ENCODE data around the gene RAB12.

Gene RAB12

DNA sequence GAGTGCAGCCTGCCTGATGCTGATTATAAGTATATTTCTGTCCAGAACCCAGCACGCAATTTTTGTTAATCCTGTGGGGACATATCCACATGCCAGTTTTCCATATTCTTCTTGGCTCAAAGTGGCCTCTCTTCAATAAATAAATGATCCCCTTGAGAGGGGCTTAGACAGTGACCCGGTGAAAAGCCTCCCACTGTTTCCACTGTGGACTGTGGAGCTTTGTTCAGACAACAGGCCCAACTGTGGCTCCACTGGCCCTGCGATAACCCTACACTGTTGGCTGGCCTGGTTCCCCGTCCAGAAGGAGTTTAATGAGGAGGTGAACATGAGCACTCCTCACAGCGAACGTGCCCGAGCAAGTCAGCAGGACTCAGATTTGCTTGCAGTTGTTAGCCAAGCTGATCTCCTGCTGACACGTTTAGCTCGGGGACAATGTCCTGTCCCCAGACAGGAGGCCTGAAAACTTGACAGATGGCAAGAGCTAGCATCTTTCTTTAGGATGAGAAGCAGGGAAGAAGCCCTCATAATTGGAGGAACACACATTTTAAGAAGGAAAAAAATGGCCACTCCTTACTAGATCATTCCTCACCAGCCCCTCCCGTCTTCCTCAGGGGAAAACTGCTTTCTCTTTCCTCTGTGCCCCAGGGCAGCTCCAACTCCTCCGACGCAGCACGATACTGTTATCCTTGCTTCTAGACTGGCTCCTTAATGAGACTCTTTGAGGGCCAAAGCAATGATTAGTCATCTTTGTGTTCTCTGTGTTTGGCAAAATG, 76.1 kb downstream of the RAB12 start:
- DNase-seq (ENCODE audit: low read depth in 2 of 2), result no peak

DNA sequence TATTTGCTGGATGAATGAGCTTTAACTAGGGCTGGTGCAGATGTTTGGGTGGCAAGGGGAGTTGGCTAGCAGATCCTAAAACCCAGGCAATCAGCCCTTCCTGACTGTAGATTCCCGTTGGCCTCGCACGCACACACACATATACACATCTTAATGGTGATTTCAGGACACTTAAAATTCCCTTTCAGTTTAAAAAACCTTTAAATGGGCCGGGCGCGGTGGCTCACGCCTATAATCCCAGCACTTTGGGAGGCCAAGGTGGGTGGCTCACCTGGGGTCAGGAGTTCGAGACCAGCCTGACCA, 76.6 kb downstream of the RAB12 start:
- DNase-seq (ENCODE audit: low read depth in 2 of 2), result no peak

DNA sequence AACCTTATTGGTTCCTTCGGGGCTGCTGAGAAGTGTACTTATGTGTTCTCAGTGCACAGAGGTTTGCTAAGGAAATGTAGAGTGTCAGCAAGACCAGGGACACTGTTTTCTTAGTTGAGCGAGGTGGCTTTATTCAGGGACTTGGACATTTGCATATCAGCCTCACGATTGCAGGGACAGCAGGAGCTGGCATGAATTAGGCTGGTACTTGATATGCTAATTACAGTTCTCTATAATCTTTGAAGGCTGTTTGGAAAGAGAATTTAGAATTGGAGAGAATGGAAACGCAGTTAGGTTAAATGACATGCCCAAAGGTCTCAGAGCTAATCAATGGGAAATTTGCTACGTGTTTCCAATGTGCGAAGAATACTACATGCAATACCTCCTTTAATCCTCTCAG, 77.4 kb downstream of the RAB12 start:
- DNase-seq (ENCODE audit: low read depth in 2 of 2), result no peak

DNA sequence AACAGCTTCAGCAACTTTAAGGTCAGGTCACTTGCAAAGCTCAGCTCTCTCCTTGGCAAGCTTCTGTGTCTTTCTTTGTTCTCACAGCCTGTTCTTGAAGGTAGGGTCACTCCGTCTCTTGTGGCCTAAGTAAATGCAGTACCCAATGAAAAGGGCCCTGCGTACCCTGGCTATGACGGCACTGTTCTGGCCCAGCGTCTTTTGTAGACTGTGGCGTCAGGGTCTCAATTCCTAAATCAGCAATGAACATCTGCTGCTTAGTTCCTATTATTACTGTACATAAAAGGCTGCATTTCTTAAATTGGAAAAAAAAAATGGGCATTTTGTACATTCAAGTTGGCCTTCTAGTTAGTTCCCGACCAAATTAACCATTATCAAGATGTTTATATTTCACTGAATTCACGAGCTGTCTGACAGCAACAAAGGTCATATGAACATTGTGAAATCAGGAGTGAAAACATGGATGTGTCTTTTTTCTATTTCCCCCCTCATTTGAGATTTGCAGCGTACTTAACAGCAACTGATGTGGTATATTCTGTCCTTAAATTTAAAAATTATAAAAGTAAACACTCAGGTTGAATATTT, 79.1 kb downstream of the RAB12 start:
- no peak for DNase-seq (ENCODE audit: low read depth in 2 of 2)

DNA sequence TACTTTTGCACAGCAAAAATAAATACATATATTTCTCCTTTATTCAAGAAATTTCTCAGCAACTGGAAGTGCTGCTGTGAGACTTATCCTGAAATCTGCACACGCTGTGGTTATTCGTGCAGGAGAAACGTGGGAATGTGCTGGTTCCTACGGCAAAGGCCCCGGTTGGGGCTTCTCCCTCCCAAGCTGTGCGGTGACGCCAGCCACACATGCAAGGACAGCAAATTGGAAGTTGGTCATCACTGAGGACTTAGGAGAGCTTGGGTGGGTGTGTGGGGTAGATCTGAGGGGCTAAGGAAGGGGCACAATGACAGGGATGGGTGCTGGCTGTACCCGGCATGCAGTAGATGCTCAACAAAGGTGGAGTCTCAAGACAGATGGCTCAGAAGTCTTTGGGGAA, 79.6 kb downstream of the RAB12 start:
- DNase-seq (ENCODE audit: low read depth in 2 of 2), result no peak

All from fibroblast of skin of left quadriceps (primary cell).